ENCODE results near the gene ME3.
"Not testable (repeated sequence)": the region's sequence is repeated elsewhere in the genome, so short reads cannot be mapped to it uniquely, and the experiment has no call there.

The ME3 gene

DNA sequence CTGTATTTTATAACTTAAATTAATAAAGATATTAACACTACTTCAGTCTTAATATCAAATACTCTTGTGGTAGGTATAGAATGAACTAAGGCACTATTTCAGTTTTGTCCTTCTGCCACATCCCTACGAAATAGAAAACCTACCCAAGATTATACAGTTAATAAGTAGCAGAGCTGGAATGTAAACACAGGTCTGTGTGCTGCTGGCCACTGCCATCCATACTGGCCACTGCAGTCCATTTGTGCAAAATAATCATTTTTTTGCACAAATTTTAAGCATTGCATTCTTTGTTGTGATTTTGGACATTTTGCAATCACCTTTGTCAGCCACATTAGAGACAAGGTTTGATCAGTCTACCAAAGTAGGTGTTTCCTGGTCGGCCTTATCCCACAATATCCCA lies 91.9 kb downstream of the ME3 start:
- no peak for DNase-seq

- DNase-seq: no peak
These were observed 93.0 kb downstream of the ME3 start for GRCh38 chr11:86579406-86579731.

GRCh38 chr11:86578727-86579405 lies 93.5 kb downstream of the ME3 start:
- DNase-seq: no peak

- no peak for DNase-seq
These were observed 94.5 kb downstream of the ME3 start for GRCh38 chr11:86577644-86578636.

DNA sequence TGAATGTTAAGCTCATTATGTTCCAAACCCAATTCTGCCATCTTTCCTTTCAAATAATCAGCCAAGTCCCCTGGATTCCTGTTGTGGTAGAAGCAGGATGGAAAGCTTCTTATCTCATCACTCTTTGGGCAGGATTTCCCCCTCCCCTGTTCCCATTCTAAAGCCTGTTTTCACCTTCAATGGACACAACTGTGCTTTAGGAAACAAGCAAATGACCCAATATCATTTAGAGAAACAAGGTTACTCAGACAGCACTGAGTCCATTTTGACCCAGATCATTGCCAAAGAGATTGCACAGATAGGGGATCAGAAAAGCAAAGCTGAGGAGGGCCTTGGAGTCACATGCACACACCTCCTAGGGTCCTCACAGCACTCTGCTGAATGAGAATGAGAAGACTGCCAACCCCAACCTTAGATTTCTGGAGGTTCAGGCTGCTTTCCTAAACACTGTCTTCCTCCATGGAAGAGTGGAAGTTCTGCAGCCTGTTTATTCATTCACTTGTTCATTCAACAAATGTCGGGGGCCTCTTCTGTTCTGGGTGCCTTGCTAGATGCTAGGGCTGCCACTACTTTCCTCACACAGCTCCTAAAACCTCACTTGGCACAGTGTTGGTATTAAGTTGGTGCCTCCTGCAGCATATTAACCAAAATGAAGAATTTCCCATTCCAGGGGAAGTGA lies 95.3 kb downstream of the ME3 start:
- DNase-seq: no peak

DNA sequence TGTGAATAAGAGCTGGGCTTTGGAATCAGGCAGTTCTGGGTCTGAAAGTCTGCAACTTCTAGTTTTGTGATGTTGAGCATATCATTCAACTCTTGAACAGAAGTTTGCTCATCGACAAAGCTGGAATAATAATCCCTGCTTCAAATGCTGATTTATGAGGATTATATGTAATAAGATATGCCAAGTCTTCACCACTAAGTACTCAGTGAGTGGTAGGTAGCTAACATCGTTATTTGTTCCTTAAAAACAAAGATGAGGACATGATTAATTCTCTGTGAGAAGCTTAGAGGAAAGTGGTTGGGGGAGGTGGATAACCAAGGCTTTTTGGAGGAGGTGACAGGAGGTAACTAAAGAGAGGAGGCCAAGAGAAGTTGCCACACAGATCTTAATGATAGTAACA lies 96.5 kb downstream of the ME3 start:
- no peak for DNase-seq

DNA sequence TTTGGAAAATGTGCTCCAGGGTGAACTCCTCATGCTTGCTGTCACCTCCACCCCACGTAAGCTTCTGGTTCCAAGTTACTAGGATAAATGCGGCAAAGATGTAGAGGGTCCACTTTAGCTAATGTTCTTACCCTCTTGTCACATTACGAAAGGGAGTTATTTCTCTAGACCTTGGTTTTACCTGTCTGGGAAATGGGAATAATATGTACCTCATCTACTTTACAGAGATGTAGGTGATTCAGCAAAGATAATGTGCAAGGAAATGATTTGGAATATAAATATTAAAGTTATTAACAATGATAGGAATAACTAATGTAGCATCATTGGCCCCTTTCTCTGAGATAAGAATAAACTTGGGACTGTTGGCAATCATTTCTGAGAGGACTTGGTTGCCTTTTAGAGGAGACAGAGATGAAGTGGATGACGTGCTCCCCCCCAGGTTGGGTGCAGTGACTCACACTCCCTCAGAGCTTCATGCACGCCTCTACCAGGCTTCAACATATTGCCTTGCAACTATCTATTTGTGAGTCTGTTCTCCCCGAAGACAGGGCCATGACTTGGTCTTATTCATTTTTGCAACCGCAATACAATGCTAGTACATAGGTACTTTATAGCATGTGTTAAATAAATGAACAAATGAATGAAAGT lies 97.1 kb downstream of the ME3 start:
- no peak for DNase-seq

GRCh38 chr11:86574493-86575207 lies 97.8 kb downstream of the ME3 start:
- no peak for DNase-seq

DNA sequence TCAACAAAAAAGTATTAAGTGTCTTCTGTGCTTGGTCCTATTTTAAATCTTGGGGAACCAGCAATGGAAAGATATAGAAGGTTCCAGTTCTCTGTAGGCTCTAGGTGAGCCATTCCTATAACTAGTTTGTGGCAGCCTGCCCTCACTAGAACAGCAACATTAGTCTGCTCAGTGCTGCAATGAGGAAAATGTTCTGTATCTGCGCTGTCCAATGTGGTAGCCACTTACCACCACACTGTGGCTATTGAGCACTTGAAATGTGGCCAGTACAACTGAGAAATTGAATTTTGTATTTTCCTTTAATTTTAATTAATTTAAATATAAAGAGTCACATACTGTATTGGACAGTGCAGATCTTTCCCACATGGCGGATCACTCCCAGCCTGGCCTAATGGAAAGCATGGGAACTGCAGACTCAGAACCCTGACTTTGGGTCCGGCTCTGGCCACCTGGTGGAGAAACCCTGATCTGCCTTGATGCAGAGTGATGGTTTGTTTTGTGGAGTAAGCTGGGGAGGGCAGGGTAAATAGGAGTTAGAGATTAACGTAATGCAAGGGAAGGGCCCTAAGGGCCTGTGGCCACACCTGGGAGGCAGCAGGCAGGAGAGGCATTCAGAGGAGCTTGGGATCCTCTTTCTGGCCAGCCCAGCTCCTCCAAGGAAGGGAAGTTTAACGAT lies 101.0 kb downstream of the ME3 start:
- DNase-seq: no peak

GRCh38 chr11:86570451-86570850 lies 102.0 kb downstream of the ME3 start:
- no peak for DNase-seq

GRCh38 chr11:86570020-86570419 lies 102.4 kb downstream of the ME3 start:
- DNase-seq: no peak

DNA sequence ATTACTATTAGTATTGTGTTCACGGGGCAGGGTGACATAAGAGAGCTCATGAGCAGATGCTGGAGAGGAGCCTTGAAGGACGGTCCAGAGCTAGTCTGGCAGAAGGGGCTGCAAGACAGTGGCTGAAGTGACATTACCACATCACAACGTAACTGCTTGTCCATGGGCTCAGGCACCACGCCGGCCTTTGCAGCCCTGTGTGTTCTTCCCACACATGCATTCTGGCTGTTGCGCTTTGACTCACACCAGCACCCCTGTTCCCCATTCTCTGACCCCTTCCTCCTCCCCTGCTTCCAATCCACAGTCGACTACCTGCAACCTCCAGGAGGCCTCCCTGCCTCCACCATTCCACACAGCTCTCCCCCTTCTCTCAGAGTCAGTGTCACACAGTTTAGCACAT lies 103.3 kb downstream of the ME3 start:
- no peak for DNase-seq

GRCh38 chr11:86565801-86566312 lies 106.6 kb downstream of the ME3 start:
- DNase-seq: no peak

DNA sequence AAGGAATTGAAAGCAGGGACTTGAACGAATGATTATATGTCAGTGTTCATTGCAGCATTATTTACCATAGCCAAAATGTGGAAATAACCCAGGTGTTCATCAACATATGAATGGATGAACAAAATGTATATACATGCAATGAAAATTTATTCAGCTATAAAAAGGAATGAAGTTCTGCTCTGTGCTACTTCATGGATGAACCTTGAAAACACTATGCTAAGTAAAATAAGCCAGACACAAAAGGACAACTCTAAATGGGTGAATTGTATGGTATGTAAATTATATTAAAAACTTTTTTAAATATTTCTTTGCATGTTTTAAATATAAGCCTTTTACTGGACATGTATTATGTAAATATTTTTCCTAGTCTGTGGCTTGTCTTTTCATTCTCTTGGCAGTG lies 107.0 kb downstream of the ME3 start:
- DNase-seq: no peak

DNA sequence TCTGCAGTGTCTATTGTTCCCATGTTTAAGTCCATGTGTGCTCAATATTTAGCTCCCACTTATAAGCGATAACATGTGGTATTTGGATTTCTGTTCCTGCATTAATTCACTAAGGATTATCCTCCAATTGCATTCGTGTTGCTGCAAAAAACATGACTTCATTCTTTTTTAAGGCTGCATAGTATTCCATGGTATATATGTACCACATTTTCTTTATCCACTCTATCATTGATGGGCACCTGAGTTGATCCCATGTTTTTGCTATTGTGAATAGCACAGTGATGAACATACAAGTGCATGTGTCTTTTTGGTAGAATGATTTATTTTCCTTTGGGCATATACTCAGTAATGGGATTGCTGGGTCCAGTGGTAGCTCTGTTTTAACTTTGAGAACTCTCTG lies 109.6 kb downstream of the ME3 start:
- DNase-seq: not testable (repeated sequence)

- no peak for DNase-seq
These were observed 113.0 kb downstream of the ME3 start for GRCh38 chr11:86559311-86559945.

DNA sequence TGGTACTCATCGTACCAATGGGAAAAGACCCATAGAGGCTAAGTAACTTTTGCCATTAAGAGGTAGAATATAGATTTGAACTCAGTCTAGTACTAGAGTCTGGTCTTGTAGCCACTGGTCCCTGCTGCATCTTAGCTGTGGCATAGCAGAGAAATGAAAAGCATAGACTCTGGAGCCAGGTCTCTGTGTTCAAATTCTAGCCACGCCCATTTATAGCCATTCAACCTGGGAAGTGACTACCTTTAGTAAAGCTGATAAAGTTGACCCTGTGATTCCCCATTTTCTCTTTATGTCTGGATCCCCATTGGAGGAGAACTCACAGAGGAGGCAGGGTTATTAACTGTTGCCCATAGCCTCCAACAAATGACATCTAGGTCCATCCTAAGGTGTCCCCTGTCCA lies 113.6 kb downstream of the ME3 start:
- DNase-seq: no peak

- no peak for DNase-seq
These were observed 114.2 kb downstream of the ME3 start for GRCh38 chr11:86558207-86558606.

DNA sequence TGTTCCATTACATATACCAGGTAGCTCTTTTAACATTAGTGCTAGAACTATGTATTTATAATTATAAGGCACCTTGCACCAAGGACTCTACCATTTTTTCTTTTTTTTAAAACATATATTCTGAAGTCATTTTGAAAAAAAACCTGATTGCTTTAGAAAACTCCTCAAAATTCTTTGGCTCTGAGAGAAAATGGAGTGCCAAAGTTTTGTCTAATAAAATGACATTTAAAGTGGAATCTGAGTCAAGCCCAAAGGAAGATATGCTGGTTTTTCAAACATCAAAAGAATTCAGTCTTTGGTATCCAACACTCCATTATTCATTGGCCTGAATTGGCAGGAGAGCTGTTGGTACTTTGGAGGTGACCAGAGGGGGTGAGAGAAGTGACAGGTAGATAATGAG lies 116.5 kb downstream of the ME3 start:
- DNase-seq: no peak

DNA sequence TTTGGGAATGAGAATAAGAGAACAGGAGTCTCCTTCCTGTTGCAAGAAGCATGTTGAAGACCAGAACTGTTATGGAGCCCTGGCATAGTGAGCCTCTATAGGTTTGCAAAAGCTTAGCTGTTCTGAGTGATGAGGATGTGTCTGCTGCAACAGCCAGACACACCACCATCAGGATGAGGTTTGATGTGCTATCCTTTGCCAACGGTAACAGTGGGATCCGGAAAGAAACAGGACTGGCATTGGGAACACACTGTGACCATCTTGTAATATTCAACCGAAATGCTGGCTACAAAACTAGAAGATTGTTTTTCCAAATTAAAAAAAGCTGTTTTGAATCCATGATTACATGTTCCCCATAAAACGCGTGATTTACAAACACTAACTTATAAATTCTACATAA lies 117.0 kb downstream of the ME3 start:
- DNase-seq: no peak

DNA sequence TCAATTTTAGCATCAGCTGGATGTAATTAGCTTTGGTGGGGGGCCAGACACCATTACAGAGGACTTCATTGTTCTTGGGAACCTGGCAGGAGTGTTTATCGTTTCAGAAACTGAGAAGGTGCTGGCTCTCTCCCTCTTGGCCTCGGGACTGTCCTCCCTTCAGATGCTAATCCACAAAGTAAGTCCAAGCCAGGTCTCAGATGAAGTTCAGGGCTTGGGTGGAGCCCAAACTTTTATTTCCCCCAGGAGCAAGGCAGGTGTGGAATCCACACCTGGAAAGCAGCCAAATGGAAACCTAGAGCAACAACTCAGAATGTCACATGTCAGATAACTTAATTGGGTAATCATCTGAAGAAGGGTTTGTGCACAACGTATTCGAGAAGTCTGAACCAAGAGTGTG lies 119.2 kb downstream of the ME3 start:
- DNase-seq: no peak

All from NCI-H510A (cell line).